ENCODE measurements around the gene ZNF48.

ZNF48 gene

DNA sequence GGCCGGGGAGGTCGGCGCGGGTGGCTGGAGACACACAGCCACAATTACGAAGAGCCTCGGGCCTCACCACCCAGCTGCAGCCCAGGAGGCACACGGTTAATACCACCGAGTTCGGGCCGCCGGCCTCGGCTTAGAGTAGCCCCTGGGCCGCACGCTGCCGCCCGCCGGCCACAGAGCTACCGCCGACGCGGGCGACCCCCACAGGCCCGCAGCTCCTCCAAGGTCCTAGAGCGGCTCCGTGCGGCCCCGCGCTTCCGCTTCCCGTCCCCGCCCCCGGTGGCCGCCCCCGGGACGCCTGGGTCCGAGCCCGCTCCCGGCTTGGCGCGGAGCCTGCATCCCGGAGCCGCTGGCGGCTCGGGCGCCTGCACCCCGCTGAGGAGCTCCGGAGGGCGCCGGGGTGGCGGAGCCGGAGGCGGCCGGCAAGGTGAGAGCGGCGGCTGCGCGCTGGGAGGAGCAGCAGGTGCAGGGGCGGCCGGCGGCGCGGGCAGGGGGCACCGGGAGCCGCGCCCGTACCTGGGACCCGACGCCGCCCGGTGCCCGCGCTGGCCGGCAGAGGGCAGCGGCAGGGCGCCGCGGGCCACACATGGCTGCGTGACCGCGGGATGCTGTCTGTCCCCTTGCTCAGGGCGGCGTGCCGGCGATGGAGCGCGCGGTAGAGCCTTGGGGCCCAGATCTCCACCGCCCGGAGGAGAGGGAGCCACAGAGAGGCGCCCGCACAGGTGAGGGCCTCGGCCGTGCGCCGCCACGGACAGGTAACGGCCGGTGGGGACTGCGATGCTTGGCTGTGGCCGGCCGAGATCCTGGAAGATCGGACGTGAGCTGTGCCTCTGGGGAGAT, at the start of gene ZNF48:
Gene ZNF48 (plus strand): TSS at position 266 of the 837 bp plus-strand sequence. CDS start 375 bp downstream, at position 641.
- DNase-seq, result peak; percentile 94

DNA sequence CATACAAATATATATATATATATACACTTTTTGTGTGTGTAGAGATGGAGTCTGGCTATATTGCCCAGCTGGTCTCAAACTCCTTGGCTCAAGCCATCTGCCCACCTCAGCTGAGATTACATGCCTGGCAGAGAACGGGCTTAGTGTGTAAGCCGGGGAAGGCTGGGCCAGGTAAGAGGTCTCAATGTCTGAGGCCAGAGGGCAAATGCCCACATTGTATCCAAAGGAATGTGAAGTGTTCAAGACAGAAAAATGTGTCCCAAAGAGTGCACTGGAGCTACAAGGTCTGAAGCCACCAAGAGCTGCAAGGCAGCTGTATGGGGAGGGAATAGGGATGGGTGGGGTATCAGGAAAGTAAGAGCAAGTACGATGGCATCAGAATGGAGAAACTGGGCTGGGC, 48.9 kb upstream of the ZNF48 start:
- no peak for DNase-seq

DNA sequence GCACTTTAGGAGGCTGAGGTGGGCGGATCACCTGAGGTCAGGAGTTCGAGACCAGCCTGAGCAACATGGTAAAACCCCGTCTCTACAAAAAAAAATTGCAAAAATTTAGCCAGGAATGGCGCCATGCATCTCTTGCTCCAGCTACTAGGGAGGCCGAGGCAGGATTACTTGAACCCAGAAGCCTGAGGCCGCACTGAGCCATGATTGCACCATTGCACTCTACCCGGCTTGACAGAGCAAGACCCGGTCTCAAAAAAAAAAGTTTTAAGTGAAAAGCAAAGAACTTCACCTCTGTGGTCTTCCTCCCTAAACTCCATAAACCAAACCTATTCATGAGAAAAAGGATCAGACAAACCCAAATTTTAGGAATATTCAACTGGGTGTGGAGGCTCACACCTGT, 47.1 kb upstream of the ZNF48 start:
- DNase-seq, result no peak

DNA sequence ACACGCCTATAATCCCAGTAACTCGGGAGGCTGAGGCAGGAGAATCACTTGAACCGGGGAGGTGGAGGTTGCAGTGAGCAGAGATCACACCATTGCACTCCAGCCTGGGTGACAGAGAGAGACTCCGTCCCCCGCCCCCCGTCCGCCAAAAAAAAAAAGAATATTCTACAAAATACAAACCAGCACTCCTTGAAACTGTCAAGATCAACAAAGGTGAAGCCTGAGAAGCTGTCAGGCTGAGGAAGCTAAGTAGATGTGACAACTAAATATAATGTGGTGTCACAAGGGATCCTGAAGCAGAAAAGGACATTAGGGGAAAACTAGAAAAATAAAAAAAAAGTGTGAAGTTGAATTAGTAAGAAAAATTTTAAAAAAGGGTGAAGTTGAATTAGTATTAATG, 46.3 kb upstream of the ZNF48 start:
- DNase-seq, result no peak

DNA sequence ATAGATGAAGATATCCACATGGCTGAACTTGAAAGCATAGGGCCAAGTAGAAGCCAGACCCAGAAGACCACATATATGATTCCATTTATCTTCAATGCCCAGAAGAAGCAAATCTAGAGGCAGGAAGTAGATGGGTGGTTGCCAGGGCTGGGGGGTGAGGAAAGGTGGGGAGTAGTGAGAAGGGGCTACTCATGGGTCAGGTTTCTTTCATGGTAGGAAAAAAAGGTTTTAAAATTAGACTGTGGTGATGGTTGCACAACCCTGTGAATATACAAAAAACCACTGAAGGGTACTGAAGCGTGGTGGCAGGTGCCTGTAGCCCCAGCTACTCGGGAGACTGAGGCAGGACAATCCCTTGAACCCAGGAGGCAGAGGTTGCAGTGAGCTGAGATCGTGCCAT, 45.5 kb upstream of the ZNF48 start:
- no peak for DNase-seq

DNA sequence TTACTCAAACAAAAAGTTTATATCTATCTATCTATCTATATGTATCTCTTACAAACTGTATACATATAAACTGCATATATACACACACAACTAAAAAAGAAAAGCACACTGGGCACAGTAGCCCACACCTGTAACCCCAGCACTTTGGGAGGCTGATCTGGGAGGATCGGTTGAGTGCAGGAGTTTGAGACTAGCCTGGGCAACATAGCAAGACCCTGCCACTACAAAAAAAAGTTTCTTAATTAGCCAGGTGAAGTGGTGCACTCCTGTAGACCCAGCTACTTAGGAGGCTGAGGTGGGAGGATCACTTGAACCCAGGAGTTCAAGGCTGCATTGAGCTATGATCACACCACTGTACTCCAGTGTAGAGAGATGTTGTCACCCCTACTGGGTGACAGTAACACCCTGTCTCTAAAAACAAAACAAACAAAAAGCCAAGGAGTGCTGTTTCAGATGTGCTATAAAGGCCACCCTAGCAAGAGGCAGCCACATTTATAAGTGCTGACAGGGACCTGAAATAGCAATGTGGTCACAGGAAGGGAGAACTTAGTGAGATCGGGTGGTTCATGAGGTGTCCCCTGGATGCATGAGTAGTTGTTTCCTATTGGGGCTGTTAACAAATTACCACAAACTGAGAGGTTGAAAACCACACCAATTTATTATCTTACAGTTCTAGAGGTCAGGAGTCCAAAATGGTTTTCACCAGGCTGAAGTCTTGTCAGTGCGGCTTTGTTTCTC, 44.9 kb upstream of the ZNF48 start:
- DNase-seq, result no peak

DNA sequence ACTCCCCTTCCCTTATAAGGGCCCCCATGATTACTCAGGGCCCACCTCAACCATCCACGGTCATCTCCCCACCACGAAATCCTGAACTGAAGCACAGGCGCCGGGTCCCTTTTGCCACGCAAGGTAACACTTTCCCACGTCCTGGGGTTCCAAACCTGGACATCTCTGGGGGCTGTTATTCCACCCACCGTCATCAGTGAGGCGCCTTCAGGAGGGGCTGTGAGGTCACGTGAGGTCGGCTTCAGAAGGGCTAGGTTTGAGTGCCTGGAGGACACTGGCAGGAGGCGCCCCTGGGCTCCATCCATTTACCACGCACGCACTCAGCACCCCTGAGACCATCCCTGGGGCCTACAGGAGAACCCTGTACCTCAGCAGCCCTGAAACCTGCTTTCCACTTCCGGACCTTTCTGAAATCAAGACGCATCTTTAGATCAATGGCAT, 44.2 kb upstream of the ZNF48 start:
- no peak for DNase-seq

DNA sequence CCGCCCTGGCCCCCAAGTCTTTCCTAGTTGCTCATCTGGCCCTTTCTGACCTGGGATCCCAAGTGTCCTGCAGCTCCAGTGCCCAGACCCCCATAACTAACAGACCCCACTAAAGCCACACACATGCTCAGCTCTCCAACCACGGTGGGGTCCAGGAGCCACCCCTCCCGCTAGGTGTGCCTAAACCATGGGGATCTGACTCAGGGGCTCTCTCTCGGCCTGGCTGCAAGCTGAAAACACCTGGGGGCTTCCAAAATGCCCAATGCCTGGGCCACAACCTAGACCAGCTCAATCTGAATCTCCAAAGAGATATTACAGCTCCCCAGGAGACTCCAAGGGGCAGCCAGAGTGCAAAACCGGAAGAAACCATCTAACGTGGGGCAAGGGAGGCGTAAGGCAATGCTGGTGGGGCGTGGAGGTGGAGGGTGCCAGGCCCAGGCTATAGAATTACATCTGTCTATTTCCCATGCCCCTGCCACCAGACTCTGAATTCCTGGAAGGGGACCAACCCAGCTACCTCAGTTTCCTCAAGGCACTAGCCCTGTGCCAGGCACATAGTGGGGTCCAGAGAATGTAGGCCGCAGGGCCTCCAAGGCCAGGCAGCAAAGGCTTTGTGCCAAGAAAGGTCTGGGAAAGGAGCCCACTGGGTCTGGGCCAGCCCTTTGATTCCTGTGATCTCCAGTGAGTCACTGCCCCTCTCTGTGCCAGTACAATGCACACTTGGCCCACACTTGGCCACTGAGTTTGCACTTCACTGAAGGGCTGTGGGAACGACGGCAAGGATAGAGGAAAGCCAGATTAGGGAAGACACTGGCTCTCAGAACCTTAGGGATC, 43.4 kb upstream of the ZNF48 start:
- DNase-seq, result no peak

DNA sequence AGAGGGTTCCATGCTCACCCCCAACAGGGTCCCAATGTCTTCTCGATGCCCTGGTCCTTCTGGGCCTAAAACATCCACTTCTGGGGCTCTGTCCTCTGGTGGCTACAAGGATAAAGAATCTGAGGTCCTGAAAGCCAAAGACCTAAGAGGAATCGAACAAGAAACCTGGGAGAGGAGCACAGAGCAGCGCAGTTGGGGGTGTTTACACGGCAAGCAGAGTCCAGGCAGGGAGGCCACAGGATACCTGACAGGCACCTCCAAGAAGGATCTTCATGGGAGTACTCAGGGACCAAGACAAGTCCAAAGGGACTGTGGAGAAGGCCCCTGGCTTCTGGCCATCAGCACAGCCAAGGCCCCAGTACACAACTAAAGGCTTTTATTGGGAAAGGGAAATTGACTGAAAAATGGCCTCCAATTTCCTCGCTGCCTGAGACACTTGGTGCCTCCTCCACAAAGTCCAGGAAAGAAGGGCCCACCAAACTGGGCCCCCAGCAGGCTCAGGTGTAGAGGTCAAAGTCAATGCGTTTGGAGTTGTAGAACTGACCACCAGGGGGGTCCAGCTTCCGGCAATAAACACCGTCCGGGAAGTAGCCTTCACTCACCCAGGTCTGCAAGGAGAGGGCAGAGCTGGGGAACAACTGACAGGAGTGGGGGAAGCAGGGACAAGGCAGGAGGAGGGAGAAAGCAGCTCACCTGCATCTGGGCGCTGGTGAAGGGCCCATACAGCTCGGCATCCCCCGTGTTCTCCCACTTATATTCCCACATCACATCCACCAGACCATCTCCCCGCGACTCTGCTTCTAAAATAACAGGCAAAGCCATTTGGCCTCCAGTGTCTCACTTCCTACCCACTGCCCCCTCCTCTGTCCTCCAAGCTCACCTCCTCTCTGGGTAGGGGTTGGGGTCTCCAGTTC, 42.5 kb upstream of the ZNF48 start:
- DNase-seq, result no peak

DNA sequence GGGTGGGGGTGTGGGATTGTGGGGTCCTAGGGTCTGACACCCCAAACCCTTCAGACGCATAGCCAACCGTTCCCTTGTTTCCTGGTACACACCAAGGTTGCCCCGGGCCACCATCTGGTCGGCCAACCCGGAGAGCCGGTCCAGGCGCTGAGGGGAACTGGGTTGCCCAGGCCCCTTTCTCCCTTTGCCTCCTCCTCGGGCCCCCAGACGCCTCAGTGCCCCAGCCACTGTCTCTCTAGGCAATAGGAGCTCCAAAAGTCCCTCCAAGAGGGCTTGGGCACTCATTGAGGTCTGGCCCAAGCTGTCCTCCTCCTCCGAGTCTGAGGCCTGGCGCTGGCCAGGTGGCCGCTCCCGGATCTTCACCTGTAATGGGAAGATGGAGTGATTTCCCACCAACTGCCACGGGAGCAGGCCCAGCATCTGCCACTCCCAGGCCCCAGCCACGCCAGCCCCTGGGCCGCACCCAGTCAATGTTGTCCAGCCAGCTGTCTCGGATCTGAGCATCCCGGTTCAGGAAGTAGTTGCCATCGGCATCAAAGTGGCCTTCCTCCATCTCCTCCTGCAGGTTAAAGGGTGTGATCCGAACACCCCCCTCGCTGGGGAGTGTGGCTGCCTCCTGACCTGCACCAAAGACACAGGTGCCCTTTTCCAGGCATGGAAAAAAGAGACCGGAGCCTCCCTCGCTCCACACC, 41.6 kb upstream of the ZNF48 start:
- DNase-seq, result no peak

DNA sequence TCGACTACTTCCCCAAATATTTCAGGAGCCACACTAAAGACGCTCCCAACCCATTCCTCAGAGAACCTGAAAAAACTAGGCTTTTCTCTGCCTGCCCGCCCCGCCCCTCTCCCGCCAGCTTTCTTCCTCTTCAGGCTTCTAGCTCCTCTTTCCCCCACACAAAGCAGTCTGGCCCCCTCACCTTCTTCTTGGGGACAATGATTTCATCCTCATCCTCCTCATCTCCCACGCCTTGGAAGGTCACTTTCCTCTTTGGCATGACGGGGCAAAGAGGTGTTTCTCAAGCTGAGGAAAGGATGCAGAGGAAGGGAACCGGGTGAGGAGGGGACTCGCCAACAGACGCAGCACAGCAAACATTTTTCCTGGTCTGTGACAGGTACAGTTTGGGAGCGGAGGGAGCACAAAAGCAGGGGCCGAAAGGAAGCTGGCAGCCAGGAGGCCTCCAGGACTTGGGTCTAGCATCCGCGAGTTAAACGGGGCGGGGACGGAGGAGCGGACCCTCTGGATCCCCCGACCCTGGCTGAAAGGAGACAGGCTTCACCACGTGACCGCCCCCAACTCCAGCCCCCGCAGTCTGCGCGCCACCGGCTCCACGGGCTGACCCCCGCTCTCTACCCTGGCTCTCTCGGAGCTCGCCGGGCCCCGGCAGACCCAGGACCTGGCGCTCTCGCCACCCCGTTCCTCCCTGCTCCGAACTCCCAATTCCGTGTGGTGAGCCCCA, 40.6 kb upstream of the ZNF48 start:
- DNase-seq, result peak; percentile 9

DNA sequence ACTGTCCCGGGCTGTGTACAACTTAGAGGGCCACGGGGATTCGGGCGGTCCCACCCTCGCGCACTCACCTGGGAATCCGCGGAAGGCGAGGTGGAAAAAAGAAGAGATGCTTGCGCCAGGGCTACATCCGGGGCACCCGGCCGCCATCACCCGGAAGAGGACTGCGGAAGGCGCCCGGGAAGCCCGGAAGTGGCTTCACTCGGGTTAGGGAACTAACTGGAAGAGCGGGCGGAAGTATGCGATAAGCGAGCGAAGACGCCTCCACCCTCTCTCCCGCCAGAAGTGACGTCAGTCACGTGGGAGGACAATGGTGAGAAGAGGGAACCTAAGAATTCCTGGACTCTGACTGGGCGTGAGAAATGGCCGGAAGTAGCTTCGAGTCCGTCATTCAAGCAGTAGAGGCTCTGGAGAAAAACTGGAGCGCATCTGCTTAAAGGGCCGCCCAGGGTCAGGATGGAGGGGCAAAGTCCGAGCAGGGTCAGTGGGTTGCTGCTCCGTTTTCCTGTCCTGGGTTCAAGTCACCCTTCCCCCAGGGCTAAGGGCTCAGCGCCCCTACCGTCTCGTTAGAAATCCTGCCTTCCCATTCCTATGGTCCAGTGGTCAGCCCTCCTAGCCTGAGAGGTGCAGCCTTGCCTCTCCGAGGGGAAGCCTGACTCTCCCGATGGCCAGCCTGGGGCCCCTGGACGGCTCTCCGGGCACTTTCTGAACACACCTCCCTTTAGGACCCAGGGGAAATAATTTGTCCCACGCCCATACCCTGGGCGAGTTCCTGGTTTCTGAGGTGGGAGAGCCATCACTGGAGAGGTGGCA, 39.9 kb upstream of the ZNF48 start, which contains the start of gene CD2BP2:
Gene CD2BP2 (minus strand): TSS at position 165 of the 810 bp plus-strand sequence. CDS start 627 bp downstream, outside the sequence.
- peak; percentile 96 for DNase-seq

DNA sequence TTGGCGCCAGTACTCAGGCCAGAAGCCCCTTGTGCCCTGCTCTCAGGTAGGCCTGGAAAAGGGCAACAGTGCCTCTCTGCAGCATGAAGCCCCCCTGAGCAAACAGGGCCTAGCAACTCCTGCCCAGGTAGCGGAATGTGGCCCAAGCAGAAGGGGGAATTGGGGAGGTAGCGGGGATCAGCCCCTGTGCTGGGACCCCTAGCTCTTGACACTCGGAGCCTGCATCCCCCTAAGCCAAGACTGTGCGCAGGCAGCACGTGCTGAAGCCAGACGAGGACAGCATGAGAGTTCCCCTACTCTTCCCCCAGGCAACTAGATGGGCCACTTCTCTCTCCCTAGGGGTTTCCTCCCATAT, 39.3 kb upstream of the ZNF48 start:
- no peak for DNase-seq

DNA sequence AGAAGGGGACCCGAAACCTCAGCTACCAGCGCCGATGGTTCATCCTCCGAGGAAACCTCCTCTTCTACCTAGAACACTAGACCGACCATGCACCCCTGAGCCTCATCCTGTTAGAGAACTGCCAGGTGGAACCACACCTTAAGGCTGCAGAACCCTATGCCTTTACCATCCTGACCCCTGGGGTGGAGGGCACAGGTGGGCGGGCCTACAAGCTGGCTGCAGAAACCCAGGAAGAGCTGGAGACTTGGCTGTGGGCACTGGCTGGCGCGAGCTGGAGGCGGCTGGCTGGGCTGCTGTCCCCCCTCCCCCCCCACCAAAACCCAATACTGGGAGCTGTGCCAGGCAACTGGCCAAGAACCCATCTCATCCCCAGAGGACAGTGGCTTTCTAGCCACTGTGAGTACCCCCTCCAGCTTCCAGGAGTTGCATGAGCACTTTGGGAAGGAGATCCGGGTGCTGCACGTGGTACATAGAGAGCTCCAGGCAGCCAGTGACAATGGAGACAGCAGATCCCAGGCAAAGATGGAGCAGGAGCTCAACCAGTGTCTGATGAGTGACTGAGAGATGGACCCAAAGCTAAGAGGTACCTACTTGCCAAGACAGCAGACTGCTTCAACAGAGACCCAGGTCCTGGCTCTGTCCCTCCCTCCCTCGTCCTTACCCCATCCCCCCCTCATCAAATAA, 38.7 kb upstream of the ZNF48 start:
- no peak for DNase-seq

DNA sequence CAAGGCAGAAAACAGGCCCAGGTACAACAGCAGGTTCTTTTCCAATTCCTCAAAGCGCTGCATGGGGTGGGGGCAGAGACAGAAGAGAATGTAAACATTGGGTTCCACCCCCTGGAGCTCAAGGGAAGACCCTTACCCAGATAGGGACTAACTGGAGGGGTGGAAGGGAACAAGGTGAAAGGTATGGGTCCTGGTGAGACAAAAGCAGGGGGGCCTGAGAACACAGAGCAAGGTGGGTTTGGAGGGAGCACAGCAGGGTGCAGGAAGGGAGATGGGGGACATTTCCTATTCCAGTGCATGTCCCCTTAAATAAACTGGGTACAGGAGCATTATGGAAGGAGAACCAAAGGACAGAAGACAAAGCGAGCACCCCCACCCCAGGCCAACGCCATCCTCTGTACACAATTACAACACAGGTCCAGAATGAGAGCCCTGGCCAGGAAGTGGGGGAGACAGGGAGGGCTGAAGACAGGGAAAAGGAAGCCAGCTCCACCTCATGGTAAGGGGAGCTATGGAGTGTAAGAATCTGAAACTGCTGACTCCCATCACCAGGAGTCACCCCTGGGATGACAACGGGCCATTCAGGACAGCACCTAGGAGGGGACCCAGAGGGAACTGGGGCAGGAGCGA, 38.0 kb upstream of the ZNF48 start:
- no peak for DNase-seq

DNA sequence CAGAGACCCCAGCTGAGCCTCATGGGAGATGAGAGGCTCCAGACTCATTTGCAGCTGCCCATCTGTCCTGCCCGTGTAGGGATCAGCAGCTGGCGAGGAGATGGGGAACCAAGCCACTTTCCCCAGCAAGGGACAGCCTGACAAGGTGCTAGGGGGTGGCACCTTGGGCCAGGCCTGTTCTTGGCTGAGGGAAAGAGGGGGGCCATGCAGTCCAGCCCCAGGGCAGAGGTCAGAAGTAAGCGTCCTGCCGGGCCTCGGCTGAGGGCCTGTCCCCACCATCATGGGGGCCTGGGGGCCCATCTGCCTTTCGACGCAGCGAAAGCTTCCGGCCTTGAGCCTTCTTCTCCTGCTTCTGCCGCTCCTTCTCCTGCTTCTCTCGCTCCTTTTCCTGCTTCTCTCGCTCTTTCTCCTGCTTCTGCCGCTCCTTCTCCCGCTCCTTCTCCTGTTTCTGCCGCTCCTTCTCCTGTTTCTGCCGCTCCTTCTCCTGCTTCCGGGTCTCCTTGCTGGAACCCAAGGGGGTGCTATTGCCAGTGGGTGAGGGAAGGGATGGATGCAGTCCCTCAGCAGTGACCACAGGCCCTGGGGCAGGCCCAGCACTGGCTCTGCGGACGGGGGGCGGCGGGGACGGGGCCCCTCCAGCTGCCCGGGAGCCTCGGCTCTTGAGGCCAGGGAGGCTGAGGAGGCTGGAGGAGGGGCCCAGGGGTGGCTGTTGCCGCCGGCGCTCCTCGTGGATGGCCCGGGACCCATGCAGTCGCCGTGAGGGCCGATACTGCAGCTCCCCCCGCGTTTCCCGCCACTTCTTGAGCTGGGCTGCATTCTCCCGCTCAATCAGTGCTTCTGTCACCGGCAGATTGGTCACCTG, 37.3 kb upstream of the ZNF48 start:
- no peak for DNase-seq

DNA sequence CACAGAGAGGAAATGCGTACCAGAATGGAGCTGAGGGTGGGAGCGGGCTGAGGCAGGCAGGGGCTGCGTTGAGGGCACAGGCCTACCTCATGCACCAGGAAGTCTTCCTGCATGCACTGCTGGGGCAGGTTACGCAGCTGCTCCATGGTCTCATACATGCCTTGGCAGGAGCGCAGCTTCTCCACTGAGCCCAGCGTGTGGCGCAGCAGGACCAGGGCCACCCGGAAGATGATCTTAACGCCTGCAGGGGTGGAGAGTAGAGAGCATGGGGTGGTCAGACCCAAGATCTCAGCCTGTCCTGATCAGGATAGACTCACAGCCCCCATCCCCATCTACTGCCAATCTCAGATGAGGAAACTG, 36.7 kb upstream of the ZNF48 start:
- DNase-seq, result no peak
